Smooth muscle cell (in vitro differentiated cells): ENCODE results near the gene SHISA8. TPM values are rescaled to one million over a fixed set of nuclear protein-coding genes. Genes with fewer than 3 reads are reported as not detected.
A peak's percentile ranks its signal among the peaks of the same experiment; 100 is the strongest.

Source experiments
- DNase-seq: peaks from one replicate; lab custom pipeline; 2025; ENCODE audit not compliant: unreplicated experiment; lab: John Stamatoyannopoulos, UW
- H2AFZ ChIP-seq: fragments of 200-600 bp; sonication (generic); 2 replicates; pipeline ENCODE4 v1.6.0; 2016; ENCODE audit warnings: antibody characterized with exemption, low read depth, mild to moderate bottlenecking
- H3F3A ChIP-seq: fragments of 200-600 bp; sonication (generic); 2 replicates; pipeline ENCODE4 v1.6.0; 2017; ENCODE audit warnings: antibody characterized with exemption, low read depth
- H3K27ac ChIP-seq: fragments of 200-600 bp; sonication (generic); 2 replicates; pipeline ENCODE4 v1.5.1; 2016; ENCODE audit warnings: low read depth, mild to moderate bottlenecking
- H3K27me3 ChIP-seq: fragments of 200-600 bp; sonication (generic); 2 replicates; pipeline ENCODE4 v1.6.1; 2016; ENCODE audit warnings: low read depth, mild to moderate bottlenecking
- H3K36me3 ChIP-seq: fragments of 200-600 bp; sonication (generic); 2 replicates; pipeline ENCODE4 v1.5.1; 2016; ENCODE audit warnings: low read depth
- H3K4me1 ChIP-seq: fragments of 200-600 bp; sonication (generic); 2 replicates; pipeline ENCODE4 v1.5.1; 2016; ENCODE audit warnings: low read depth
- H3K4me2 ChIP-seq: fragments of 200-600 bp; sonication (generic); 2 replicates; pipeline ENCODE4 v1.6.0; 2016; ENCODE audit warnings: mild to moderate bottlenecking
- H3K4me3 ChIP-seq: fragments of 200-600 bp; sonication (generic); 2 replicates; pipeline ENCODE4 v1.5.1; 2016; ENCODE audit warnings: mild to moderate bottlenecking
- H3K79me2 ChIP-seq: fragments of 200-600 bp; sonication (generic); 2 replicates; pipeline ENCODE4 v1.6.0; 2016; ENCODE audit warnings: low read depth, mild to moderate bottlenecking
- H3K9ac ChIP-seq: fragments of 200-600 bp; sonication (generic); 2 replicates; pipeline ENCODE4 v1.6.0; 2016; ENCODE audit warnings: low read depth
- H3K9me3 ChIP-seq: fragments of 200-600 bp; sonication (generic); replicated peaks from 2 replicates; pipeline ENCODE4 v1.5.1; 2016; ENCODE audit warnings: low read depth
- H4K20me1 ChIP-seq: fragments of 200-600 bp; sonication (generic); 2 replicates; pipeline ENCODE4 v1.6.0; 2016; ENCODE audit warnings: low read depth
- WGBS: methylation state at CpG from one replicate; pipeline ENCODE4 v1.1.7; 2016; ENCODE audit warnings: low lambda C conversion rate; 5-methylcytosine and 5-hydroxymethylcytosine counted together
- polyA plus RNA-seq: library from polyadenylated mRNA; unstranded; fragments of >200 nt; fragmentation: Nextera tagmentation; extraction: Ambion mirVana; gene quantifications from 2 replicates; pipeline ENCODE4 v1.2.1, GENCODE V29; 2016
- total RNA-seq: library from RNA; depleted of rRNA; stranded (reverse); fragments of >200 nt; gene quantifications from 2 replicates; pipeline ENCODE4 v1.2.3, GENCODE V29; 2014
- TF ChIP-seq, protein P1 (sequence below): fragments of 200-600 bp; sonication (generic); IDR thresholded peaks from 2 replicates; pipeline ENCODE4 v1.5.1; 2017; ENCODE audit warnings: borderline replicate concordance, mild to moderate bottlenecking, antibody characterized with exemption; ENCODE audit not compliant: insufficient read depth, poor library complexity, severe bottlenecking

The SHISA8 gene
- total and polyA plus RNA-seq, 2 experiments from 2014 or later: 0.11 TPM; not detected in 1

GRCh38 chr22:41914611-41915034 lies 251 bp downstream of the SHISA8 start:
- Histone ChIP-seq H2AFZ (no peak overlapping the region), H3F3A (no peaks in the 10 kb centered on the region), H3K4me3 (peak overlapping the region; percentile 29), H3K4me1 (peaks cover 11% of the 10 kb centered on the region), H3K27ac (no peak overlapping the region), H3K9me3 (no peaks in the 10 kb centered on the region), H3K9ac (no peak overlapping the region), H3K36me3 (no peaks in the 10 kb centered on the region), H4K20me1 (peaks cover 12% of the 10 kb centered on the region), H3K79me2 (no peaks in the 10 kb centered on the region), H3K27me3 (peaks cover 84% of the 10 kb centered on the region), H3K4me2 (peak overlapping the region; percentile 86)
- TF ChIP-seq, protein P1, sequence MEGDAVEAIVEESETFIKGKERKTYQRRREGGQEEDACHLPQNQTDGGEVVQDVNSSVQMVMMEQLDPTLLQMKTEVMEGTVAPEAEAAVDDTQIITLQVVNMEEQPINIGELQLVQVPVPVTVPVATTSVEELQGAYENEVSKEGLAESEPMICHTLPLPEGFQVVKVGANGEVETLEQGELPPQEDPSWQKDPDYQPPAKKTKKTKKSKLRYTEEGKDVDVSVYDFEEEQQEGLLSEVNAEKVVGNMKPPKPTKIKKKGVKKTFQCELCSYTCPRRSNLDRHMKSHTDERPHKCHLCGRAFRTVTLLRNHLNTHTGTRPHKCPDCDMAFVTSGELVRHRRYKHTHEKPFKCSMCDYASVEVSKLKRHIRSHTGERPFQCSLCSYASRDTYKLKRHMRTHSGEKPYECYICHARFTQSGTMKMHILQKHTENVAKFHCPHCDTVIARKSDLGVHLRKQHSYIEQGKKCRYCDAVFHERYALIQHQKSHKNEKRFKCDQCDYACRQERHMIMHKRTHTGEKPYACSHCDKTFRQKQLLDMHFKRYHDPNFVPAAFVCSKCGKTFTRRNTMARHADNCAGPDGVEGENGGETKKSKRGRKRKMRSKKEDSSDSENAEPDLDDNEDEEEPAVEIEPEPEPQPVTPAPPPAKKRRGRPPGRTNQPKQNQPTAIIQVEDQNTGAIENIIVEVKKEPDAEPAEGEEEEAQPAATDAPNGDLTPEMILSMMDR: no peak
- 1% methylated on average over 55 of the region's 67 CpGs for WGBS
- no peak for DNase-seq

DNA sequence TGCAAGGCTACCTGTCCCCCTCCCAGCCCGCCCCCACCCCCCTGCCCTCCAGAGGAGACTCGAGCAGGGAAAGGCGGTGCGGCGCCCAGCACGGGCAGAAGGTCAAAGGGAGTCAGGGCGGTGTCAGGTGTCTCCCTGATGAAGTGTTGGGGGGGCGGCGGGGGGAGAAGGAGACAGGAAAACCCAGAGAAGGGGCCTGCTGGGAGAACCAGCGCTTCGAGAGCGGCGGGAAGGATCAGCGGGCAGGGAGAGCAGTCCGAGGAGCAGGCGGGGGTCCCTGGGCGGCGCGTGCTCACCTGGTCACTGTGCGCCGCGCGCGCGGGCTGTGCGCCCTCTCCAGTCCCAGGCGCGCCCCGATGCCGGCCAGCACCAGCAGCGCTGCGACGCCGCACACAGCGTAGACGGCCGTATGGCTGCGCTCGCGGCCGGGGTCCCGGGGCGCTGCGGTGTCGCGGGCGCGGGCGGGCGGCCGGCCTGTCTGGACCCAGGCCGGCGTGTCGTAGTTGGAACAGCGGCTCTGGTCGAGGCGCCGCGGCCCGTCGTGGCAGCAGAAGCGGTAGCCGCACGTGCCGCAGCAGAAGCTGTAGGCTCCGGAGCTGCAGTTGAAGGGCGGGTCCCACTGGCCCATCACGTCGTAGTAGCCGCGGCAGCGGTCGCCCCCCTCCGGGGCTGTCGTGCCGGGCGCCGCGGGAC lies 886 bp downstream of the SHISA8 start:
- Histone ChIP-seq H3K4me3 (no peak overlapping the region), H3F3A (no peaks in the 10 kb centered on the region), H3K27ac (no peak overlapping the region), H3K4me2 (no peak overlapping the region), H3K4me1 (peaks cover 7% of the 10 kb centered on the region), H4K20me1 (peaks cover 19% of the 10 kb centered on the region), H3K9me3 (no peaks in the 10 kb centered on the region), H3K9ac (no peak overlapping the region), H2AFZ (no peak overlapping the region), H3K36me3 (no peaks in the 10 kb centered on the region), H3K79me2 (no peaks in the 10 kb centered on the region), H3K27me3 (peaks cover 91% of the 10 kb centered on the region)
- WGBS: 3% methylated on average over 55 of the region's 79 CpGs
- TF ChIP-seq, protein P1: no peak
- DNase-seq: no peak

GRCh38 chr22:41913040-41913719 lies 1.7 kb downstream of the SHISA8 start:
- 72% methylated on average over 11 of the region's 11 CpGs for WGBS
- no peaks in the 10 kb centered on the region for H3K36me3 ChIP-seq

More at GRCh38 chr22:41913040-41913719, 1.7 kb downstream of the SHISA8 start:
- peaks cover 7% of the 10 kb centered on the region for H3K4me1 ChIP-seq
- H3F3A ChIP-seq: no peaks in the 10 kb centered on the region
- no peak overlapping the region for H3K27ac ChIP-seq
- no peak overlapping the region for H3K4me2 ChIP-seq
- no peak for DNase-seq
- no peak overlapping the region for H2AFZ ChIP-seq
- no peaks in the 10 kb centered on the region for H3K79me2 ChIP-seq
- H4K20me1 ChIP-seq: peaks cover 27% of the 10 kb centered on the region
- no peak overlapping the region for H3K4me3 ChIP-seq
- H3K27me3 ChIP-seq: peaks cover 94% of the 10 kb centered on the region
- H3K9ac ChIP-seq: no peak overlapping the region
- no peaks in the 10 kb centered on the region for H3K9me3 ChIP-seq
- TF ChIP-seq, protein P1: no peak
